HG02588 (cell line): Measurements from ENCODE around the gene SPINK1.
"Not testable (repeated sequence)": the region's sequence is repeated elsewhere in the genome, so short reads cannot be mapped to it uniquely, and the experiment has no call there.

ENCODE experiments used
- ATAC-seq: cut with Tn5 transposase; IDR thresholded peaks from one replicate; pipeline ENCODE4 v1.9.1; 2021; ENCODE audit warnings: mild to moderate bottlenecking, moderate library complexity; ENCODE audit not compliant: unreplicated experiment

The SPINK1 gene

DNA sequence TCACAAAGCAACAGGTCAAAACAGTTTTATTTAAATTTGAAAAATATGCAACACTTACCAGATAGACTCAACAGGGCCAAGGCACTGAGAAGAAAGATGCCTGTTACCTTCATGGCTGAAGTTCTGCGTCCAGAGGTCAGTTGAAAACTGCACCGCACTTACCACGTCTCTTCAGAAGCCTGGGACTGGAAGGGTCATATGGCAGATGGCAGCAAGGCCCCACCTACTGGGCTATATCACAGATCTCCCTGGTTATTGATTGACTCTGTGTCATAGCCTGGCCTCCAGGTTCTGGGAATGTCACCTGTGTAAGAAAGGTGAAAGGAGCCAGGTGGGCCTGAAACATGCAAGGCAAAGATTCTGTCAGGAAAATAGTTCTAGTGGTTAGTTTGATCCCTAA, at the start of gene SPINK1:
SPINK1 (minus strand) TSS at position 207 of the 400 bp plus-strand sequence; CDS start at position 113, 94 bp downstream.
- no peak for ATAC-seq

DNA sequence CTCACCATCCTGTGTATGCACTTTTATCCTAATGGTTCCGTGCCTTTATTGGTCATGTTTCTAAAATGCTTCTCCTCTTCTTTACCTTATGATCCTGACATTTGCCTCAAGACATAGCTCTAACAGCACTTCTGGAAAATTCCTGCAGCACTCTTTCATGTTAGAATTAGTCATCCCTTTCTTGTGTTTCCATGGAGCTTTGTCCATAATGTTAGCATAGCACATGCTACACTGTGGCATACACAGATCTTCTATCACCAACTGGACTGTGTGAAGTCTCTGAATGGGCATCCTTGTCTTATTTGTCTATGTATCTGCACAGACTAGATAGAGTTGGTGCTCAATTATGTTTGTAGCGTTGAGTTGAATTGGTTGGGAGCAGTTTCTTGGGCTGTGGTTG, 49.0 kb upstream of the SPINK1 start:
- ATAC-seq, result no peak

DNA sequence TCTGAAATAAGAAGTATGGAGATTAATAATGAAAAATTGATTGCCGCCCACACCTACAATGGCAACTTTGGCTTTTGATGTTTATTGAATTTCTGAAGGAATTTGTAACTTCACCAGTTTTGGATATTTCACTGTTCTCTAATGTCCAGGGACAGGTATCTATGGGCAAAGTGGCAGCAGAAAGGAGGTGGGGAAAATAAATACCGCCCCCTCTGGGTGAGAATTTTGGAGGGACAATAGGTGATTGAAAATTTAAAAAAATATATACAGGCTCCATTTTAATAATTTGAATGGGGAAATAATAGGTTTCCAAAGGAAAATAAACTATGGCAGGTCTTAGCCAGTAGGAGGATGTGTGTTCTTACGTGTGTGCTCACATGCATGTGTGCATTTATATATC, 48.3 kb upstream of the SPINK1 start:
- ATAC-seq, result no peak

DNA sequence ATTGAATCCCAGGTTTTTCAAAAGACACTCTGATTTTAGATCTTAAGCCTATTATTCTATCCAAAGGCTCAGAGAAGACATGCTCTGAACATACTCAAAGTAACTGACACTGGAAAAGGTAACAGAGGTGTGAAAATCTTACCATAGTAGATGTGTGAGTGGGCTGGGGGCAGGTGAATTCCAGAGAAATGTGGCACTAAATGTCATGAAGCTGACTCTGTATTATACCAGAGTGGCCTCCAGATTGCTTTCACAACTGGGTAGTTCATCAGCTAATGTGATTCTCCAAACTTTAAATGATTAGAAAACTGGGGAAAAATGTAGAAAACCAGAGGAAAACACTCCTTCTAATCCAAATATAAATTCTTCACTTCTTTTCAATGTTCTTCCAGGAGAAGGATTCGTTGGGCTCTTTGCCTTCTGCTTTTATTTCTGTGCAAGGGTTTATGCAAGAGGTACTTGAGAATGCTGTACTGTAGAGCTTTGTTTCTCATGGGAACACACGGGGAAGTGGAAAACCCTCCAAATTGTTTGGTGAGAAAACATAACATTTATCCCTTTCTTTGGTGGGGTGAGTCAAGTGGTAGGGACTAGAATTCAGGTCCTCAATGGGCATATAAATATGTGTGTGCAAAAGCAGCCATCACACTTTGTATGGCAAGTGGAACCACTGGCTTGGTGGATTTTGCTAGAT, 46.7 kb upstream of the SPINK1 start, which contains the start of gene SCGB3A2:
SCGB3A2 (plus strand) TSS at position 646 of the 694 bp plus-strand sequence. CDS start 93 bp downstream, outside the sequence.
- ATAC-seq, result no peak

- ATAC-seq, result no peak
Measured at GRCh38 chr5:147876626-147877025, 45.2 kb upstream of the SPINK1 start.

DNA sequence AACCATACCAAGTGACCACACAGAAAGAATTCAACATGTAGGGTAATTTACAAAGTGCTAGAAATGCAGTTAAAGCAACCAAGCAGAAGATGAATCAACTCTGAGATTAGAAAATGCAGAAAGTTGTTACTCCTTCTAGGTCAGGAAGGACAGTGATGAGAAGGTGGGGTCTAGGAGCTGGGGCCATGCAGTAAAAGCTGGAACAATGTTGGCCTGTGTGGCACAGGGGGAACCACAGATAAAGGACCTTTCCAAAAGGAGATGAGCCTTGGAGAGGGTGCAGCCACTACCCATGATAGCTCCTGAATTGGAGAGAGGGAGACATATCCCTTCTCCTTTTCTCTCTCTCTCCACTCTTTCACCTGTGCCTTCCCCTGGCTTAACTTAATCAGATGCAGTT, 44.7 kb upstream of the SPINK1 start:
- ATAC-seq, result no peak

GRCh38 chr5:147874910-147875367, 43.5 kb upstream of the SPINK1 start:
- ATAC-seq, result no peak

GRCh38 chr5:147874118-147874875, 42.8 kb upstream of the SPINK1 start:
- not testable (repeated sequence) for ATAC-seq

- ATAC-seq, result not testable (repeated sequence)
Measured at GRCh38 chr5:147872744-147873435, 41.4 kb upstream of the SPINK1 start.

- not testable (repeated sequence) for ATAC-seq
Measured at GRCh38 chr5:147871980-147872549, 40.6 kb upstream of the SPINK1 start.

DNA sequence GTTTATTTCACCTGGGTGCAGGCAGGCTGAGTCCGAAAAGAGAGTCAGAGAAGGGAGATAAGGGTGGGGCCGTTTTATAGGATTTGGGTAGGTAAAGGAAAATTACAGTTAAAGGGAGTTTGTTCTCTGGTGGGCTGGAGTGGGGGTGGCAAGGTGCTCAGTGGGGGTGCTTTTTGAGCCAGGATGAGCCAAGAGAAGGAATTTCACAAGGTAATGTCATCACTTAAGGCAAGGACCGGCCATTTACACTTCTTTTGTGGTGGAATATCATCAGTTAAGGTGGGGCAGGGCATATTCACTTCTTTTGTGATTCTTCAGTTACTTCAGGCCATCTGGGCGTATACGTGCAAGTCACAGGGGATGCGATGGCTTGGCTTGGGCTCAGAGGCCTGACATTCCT, 38.4 kb upstream of the SPINK1 start:
- not testable (repeated sequence) for ATAC-seq

DNA sequence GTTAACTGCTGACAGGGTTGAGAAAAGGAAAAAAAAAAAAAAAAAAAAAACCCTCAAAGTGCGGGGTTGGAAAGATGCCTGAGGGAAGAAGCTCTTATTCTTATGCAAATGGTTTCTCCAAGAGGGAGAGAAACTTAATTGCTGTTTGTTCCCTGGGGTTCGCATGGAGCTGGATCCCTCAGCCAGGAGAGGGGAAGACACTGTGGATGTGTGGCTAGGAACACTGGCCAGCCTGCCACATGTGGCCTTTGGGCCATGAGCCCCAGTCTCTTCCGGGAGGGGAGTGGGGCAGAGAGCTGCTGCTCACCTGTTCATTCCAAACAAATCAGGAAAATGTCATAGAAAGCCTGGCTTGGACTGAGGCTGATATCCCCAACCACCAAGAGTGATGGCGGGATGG, 37.6 kb upstream of the SPINK1 start:
- no peak for ATAC-seq

DNA sequence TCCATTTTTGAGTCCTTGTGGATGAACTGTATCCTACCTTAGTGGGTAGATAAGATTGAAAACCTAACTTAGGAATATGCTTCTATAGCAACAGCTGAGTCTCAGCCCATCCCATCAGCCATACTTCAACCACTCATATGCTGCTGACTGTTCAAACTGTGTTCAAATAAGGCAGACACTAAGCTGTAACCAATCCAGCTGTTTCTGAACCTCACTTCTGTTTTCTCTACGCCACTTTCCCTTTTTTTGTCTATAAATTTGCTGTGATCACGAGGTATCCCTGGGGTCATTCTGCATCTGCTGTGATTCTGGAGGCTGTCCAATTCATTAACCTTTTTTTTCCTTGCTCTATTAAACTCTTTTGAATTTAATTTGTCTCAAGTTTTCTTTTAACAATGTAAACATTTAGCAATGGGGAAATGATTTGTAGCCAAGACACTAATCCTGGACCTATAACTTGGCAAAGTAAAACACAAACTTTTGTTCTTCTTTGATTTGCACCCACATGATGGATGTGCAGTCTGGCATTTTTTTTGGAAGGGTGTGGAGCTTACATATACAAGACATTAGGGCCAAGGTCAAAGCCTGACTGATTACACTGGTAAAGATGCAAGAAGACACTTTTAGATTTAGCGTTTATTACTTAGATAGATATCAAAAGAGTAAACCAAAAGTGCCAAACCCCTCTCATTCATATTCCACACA, 32.1 kb upstream of the SPINK1 start:
- ATAC-seq, result no peak

- ATAC-seq, result no peak
Measured at GRCh38 chr5:147860641-147861025, 29.2 kb upstream of the SPINK1 start.

DNA sequence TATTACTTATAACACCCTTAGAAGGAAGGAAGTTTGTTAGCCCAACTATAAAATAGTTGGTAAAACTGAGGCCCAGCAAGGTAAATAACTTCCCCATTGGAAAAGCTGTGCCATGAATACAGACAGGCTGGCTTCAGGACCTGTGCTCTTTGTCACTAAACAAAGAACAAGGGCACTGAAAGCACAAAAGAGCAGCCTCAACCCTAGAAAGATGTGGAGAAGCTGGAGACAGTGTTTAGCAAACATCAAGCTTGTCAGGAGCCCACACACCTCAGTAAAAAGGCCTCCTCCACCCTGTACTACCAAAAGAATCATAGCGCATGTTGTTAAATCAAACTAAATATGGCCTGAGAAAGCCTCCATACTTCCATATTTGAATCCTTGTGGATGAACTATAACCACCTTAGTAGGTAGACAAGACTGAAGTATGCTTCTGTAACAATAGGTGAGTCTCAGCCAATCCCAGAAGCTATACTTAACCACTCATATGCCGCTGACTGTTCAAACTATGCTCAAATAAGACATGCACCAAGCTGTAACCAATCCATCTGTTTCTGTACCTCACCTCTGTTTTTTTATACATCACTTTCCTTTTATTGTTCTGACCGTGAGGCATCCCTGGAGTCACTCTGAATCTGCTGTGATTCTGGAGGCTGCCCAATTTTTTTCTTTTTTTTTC, 28.6 kb upstream of the SPINK1 start:
- no peak for ATAC-seq

- ATAC-seq, result no peak
Measured at GRCh38 chr5:147858565-147858964, 27.1 kb upstream of the SPINK1 start.

DNA sequence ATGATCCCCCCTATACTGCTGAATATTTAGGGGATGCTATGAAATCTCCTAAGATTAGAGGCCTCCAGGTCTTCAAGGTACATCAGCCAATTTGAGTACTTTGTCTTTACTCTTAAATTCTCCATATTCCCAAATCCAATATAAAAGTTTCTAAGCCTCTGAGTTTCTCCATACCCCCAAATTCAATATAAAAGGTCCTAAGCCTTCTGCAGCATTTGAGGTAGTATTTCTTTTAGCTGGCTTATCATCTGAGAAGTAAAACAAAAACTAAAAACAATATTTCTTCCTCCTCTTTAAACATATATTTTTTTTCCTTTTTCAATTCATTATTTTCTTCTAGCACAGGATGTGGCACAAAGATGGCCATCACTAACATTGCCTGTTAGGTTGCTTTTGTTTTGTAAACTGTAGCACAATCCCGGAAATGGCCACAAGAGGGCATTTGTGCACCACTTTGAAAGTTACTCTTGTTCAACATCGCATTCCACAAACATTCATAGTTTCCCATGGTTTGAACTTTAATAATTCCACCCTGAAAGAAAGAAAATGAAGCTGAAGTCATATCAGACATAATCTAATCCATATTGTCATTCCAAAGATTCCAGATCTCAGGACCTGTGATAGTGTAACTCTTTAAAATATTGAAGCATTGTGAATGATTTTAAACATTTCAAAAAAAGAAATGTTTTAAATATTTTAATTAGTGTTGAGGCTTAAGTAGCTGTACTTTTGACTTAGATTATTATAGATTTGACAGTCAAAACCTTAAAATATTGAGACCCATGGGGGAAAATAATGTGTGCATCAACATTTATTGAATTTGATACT, 26.0 kb upstream of the SPINK1 start:
- ATAC-seq, result no peak

- ATAC-seq, result no peak
Measured at GRCh38 chr5:147856801-147857200, 25.3 kb upstream of the SPINK1 start.

- ATAC-seq, result no peak
Measured at GRCh38 chr5:147855774-147856069, 24.3 kb upstream of the SPINK1 start.
